H1 (cell line): Measurements from ENCODE around the gene ANKRD26. TPM values are rescaled to one million over a fixed set of nuclear protein-coding genes. Genes with fewer than 3 reads are reported as not detected.

Source experiments
- CTCF ChIA-PET: fragments of 300-600 bp; sonication (Branson Sonifier 250); formaldehyde crosslinking; loops from one replicate; lab custom pipeline; 2021; ENCODE audit not compliant: partially characterized antibody; lab: Charles Lee
- POLR2A ChIA-PET: fragments of 300-600 bp; sonication (Branson Sonifier 250); formaldehyde crosslinking; loops from one replicate; lab custom pipeline; 2021; ENCODE audit warnings: inconsistent platforms; ENCODE audit not compliant: partially characterized antibody; lab: Charles Lee
- DNase-seq, 2 experiments: peaks; one replicate each; pipeline versions ENCODE4 v3.0.0 to v3.0.0-alpha.2; 2010 to 2022; ENCODE audit warnings: low spot score in 2 of 2, low read depth in 1 of 2, mixed read lengths in 1 of 2
- FAIRE-seq: peaks from 2 replicates; lab custom pipeline; 2011; peaks lifted over from hg19 to GRCh38; lab: Jason Lieb, UNC
- H2AFZ ChIP-seq: 2 replicates; pipeline ENCODE4 v1.8.1; 2012; ENCODE audit warnings: low read length, inconsistent platforms
- H2AK5ac ChIP-seq: 2 replicates; pipeline ENCODE4 v1.6.1; 2013; ENCODE audit warnings: low read depth, low read length
- H2BK120ac ChIP-seq: replicated peaks from 2 replicates; pipeline ENCODE3; 2013; ENCODE audit warnings: low read depth, low read length, inconsistent platforms
- H2BK12ac ChIP-seq: 2 replicates; pipeline ENCODE4 v1.6.1; 2013; ENCODE audit warnings: low read depth, low read length
- H2BK15ac ChIP-seq: 2 replicates; pipeline ENCODE4 v1.6.1; 2013; ENCODE audit warnings: low read length
- H2BK20ac ChIP-seq: 2 replicates; pipeline ENCODE4 v1.6.1; 2013; ENCODE audit warnings: low read length
- H2BK5ac ChIP-seq: 2 replicates; pipeline ENCODE4 v1.6.1; 2013; ENCODE audit warnings: low read depth, low read length
- H3K14ac ChIP-seq: 2 replicates; pipeline ENCODE4 v1.6.1; 2013; ENCODE audit warnings: inconsistent platforms; ENCODE audit not compliant: insufficient read length
- H3K18ac ChIP-seq: 2 replicates; pipeline ENCODE4 v1.6.1; 2013; ENCODE audit warnings: low read length; ENCODE audit errors: extremely low read depth
- H3K23ac ChIP-seq: 2 replicates; pipeline ENCODE4 v1.6.1; 2013; ENCODE audit warnings: inconsistent platforms; ENCODE audit not compliant: insufficient read length
- H3K23me2 ChIP-seq: 2 replicates; pipeline ENCODE4 v1.6.1; 2013; ENCODE audit warnings: low read depth, low read length
- H3K27ac ChIP-seq: 2 replicates; pipeline ENCODE4 v1.6.1; 2011; ENCODE audit warnings: low read depth, low read length, inconsistent platforms
- H3K27me3 ChIP-seq, 4 experiments: replicated peaks in 1 of 4; 1 replicate in 1 of 4; 2 replicates in 3 of 4; pipeline versions ENCODE4 v1.6.1 to v1.8.1; 2011 to 2013; ENCODE audit warnings: low read length in 3 of 4, mild to moderate bottlenecking in 3 of 4, inconsistent platforms in 2 of 4, mixed read lengths in 2 of 4, moderate library complexity in 1 of 4; ENCODE audit not compliant: control insufficient read depth in 3 of 4, insufficient read depth in 3 of 4; ENCODE audit errors: extremely low read depth in 1 of 4
- H3K36me3 ChIP-seq, 4 experiments: 2 replicates each; pipeline versions ENCODE4 v1.6.1 to v1.8.1; 2011 to 2013; ENCODE audit warnings: mild to moderate bottlenecking in 4 of 4, low read length in 3 of 4, moderate library complexity in 2 of 4, control low read depth in 1 of 4, inconsistent platforms in 1 of 4; ENCODE audit not compliant: insufficient read depth in 4 of 4, control insufficient read depth in 2 of 4
- H3K4ac ChIP-seq: replicated peaks from 2 replicates; pipeline ENCODE3; 2013; ENCODE audit warnings: low read length, low read depth, mixed read lengths, inconsistent platforms; ENCODE audit not compliant: insufficient read length
- H3K4me1 ChIP-seq, 4 experiments: replicated peaks in 1 of 4; 1 replicate in 1 of 4; 2 replicates in 3 of 4; pipeline versions ENCODE4 v1.6.1 to v1.8.1; 2011 to 2013; ENCODE audit warnings: low read length in 3 of 4, inconsistent platforms in 2 of 4, mixed read lengths in 1 of 4; ENCODE audit not compliant: insufficient read depth in 4 of 4, control insufficient read depth in 3 of 4
- H3K4me2 ChIP-seq, 2 experiments: 2 replicates each; pipeline versions ENCODE4 v1.6.1 to v1.8.1; 2011 to 2013; ENCODE audit warnings: low read depth in 2 of 2, low read length in 2 of 2, control low read depth in 1 of 2, inconsistent platforms in 1 of 2, mild to moderate bottlenecking in 1 of 2; ENCODE audit not compliant: insufficient read depth in 1 of 2
- H3K4me3 ChIP-seq, 4 experiments: fragments of 200-600, 300-600 bp in 1 of 4; sonication (generic), shearing (Covaris generic), sonication (Bioruptor Twin) in 1 of 4; 2 replicates each; pipeline versions ENCODE4 v1.5.1 to v1.8.1; 2011 to 2016; ENCODE audit warnings: low read length in 4 of 4, low read depth in 3 of 4, control low read depth in 2 of 4, inconsistent platforms in 2 of 4, mild to moderate bottlenecking in 2 of 4, mixed read lengths in 1 of 4, moderate library complexity in 1 of 4; ENCODE audit not compliant: insufficient read depth in 2 of 4; ENCODE audit errors: extremely low read depth in 1 of 4
- H3K56ac ChIP-seq: replicated peaks from 2 replicates; pipeline ENCODE3; 2013; ENCODE audit warnings: low read depth, mild to moderate bottlenecking, mixed read lengths, low read length, inconsistent platforms; ENCODE audit not compliant: insufficient read length
- H3K79me1 ChIP-seq: 2 replicates; pipeline ENCODE4 v1.6.1; 2013; ENCODE audit warnings: low read depth, low read length, control low read depth
- H3K79me2 ChIP-seq, 2 experiments: 2 replicates each; pipeline versions ENCODE4 v1.6.1 to v1.8.1; 2012 to 2013; ENCODE audit warnings: low read length in 2 of 2, mild to moderate bottlenecking in 2 of 2, inconsistent platforms in 1 of 2; ENCODE audit not compliant: insufficient read depth in 2 of 2, control insufficient read depth in 1 of 2
- H3K9ac ChIP-seq, 4 experiments: replicated peaks in 1 of 4; 1 replicate in 1 of 4; 2 replicates in 3 of 4; pipeline versions ENCODE4 v1.6.1 to v1.8.1; 2011 to 2013; ENCODE audit warnings: low read depth in 3 of 4, low read length in 3 of 4, control low read depth in 2 of 4, mild to moderate bottlenecking in 2 of 4, moderate library complexity in 2 of 4, inconsistent platforms in 1 of 4; ENCODE audit errors: extremely low read depth in 1 of 4
- H3K9me3 ChIP-seq, 2 experiments: 2 replicates each; pipeline versions ENCODE4 v1.6.1 to v1.8.1; 2012 to 2013; ENCODE audit warnings: mild to moderate bottlenecking in 2 of 2, moderate library complexity in 2 of 2, control low read depth in 1 of 2, inconsistent platforms in 1 of 2, low read depth in 1 of 2, low read length in 1 of 2, mixed read lengths in 1 of 2; ENCODE audit not compliant: insufficient read depth in 2 of 2
- H4K20me1 ChIP-seq, 2 experiments: replicated peaks in 1 of 2; 2 replicates each; pipeline versions ENCODE3 to v1.8.1; 2011 to 2013; ENCODE audit warnings: inconsistent platforms in 2 of 2, low read length in 2 of 2, mild to moderate bottlenecking in 1 of 2; ENCODE audit not compliant: insufficient read depth in 2 of 2, control insufficient read depth in 1 of 2
- H4K5ac ChIP-seq: 2 replicates; pipeline ENCODE4 v1.6.1; 2013; ENCODE audit warnings: low read length, low read depth, mixed read lengths, inconsistent platforms; ENCODE audit not compliant: insufficient read length
- H4K8ac ChIP-seq: 2 replicates; pipeline ENCODE4 v1.8.0; 2013; ENCODE audit warnings: mild to moderate bottlenecking, moderate library complexity, low read length, inconsistent platforms; ENCODE audit not compliant: insufficient read depth; ENCODE audit errors: extremely low read depth
- H4K91ac ChIP-seq: replicated peaks from 2 replicates; pipeline ENCODE3; 2013; ENCODE audit warnings: low read length, mixed read lengths, inconsistent platforms; ENCODE audit not compliant: insufficient read length
- PHF8 ChIP-seq: fragments of 200-600 bp; sonication (generic); conservative IDR thresholded peaks from 2 replicates; pipeline ENCODE4 v1.7.1; 2012; ENCODE audit warnings: low read depth, mild to moderate bottlenecking, inconsistent platforms, low read length, moderate library complexity
- WGBS, 2 experiments: shearing (Covaris generic) in 1 of 2; methylation state at CpG; one replicate each; pipeline versions ENCODE4 v1.1.6 to v1.1.7; 2013 to 2015; ENCODE audit warnings: low lambda C conversion rate in 2 of 2, mixed read lengths in 2 of 2, inconsistent platforms in 1 of 2, low coverage in 1 of 2, missing lambda C conversion rate in 1 of 2; ENCODE audit not compliant: insufficient replicate concordance in 2 of 2, insufficient coverage in 1 of 2, insufficient read length in 1 of 2; ENCODE audit errors: extremely low coverage in 1 of 2, missing lambda C conversion rate in 1 of 2; 5-methylcytosine and 5-hydroxymethylcytosine counted together
- polyA plus RNA-seq, 7 experiments: library from polyadenylated mRNA; depleted of rRNA in 3 of 7; stranded (reverse) in 5 of 7; unstranded in 2 of 7; fragments of >200 nt in 5 of 7; fragments of 200-250 nt in 2 of 7; gene quantifications; 1 replicate in 5 of 7; 2 replicates in 1 of 7; 4 replicates in 1 of 7; pipeline versions ENCODE4 v1.2.1 to v1.2.3, GENCODE V29; 2011 to 2013; ENCODE audit warnings: missing spikeins in 2 of 7, mixed read lengths in 2 of 7
- small RNA-seq: library from polyadenylated mRNA; stranded (forward); fragments of <200 nt; extraction: miRNeasy Mini kit (QIAGEN cat#:217004); gene quantifications from one replicate; pipeline ENCODE3, GENCODE V24; 2013; ENCODE audit not compliant: insufficient read depth
- total RNA-seq: library from RNA; stranded (reverse); fragmentation: NEBNext Ultra II Directional; extraction: Animal tissue kit (Norgen Biotek cat#: 25700); gene quantifications from 2 replicates; pipeline ENCODE4 v1.2.1, GENCODE V29; 2021

The ANKRD26 gene
- total and polyA plus RNA-seq, 2 of the 8 experiments (the other 6 are each of a cell fraction or from before 2014, with no cell fraction given) = 1.3 to 8.8 TPM

GRCh38 chr10:26959841-26960240, 140.5 kb downstream of the ANKRD26 start:
- no peak overlapping the region for H4K91ac ChIP-seq
- H2BK12ac ChIP-seq = no peak overlapping the region
- no peak overlapping the region for H2AK5ac ChIP-seq
- H3K4me3 ChIP-seq = no peak overlapping the region
- CTCF ChIA-PET = no interaction called here
- no peak overlapping the region for H3K56ac ChIP-seq
- H3K4me1 ChIP-seq = no peaks in the 10 kb centered on the region
- no peak overlapping the region for H2BK5ac ChIP-seq
- H3K27ac ChIP-seq = no peak overlapping the region
- no peak overlapping the region for H3K9ac ChIP-seq
- H3K79me1 ChIP-seq = no peaks in the 10 kb centered on the region
- no peak overlapping the region for H2BK20ac ChIP-seq
- no peak overlapping the region for H2BK15ac ChIP-seq
- no peak overlapping the region for H4K5ac ChIP-seq
- H3K27me3 ChIP-seq = no peaks in the 10 kb centered on the region
- no peak overlapping the region for H2AFZ ChIP-seq
- no peak overlapping the region for H3K23ac ChIP-seq
- H4K8ac ChIP-seq = no peak overlapping the region
- H3K9me3 ChIP-seq = no peaks in the 10 kb centered on the region
- H3K18ac ChIP-seq = no peak overlapping the region
- 87% methylated on average over 6 of the region's 6 CpGs; no CpG with 5 or more reads in 1 of the 2 experiments for WGBS, 2 experiments
- H3K4me2 ChIP-seq = no peak overlapping the region
- POLR2A ChIA-PET = no interaction called here
- no peak overlapping the region for H3K4ac ChIP-seq
- TF ChIP-seq PHF8 = no peak
- H3K79me2 ChIP-seq = no peaks in the 10 kb centered on the region
- FAIRE-seq (no peak), DNase-seq (no peak)
- no peak overlapping the region for H3K14ac ChIP-seq
- H2BK120ac ChIP-seq = no peak overlapping the region
- no peaks in the 10 kb centered on the region for H3K23me2 ChIP-seq
- H4K20me1 ChIP-seq = no peaks in the 10 kb centered on the region
- no peaks in the 10 kb centered on the region for H3K36me3 ChIP-seq

Small RNAs within 50 kb of the gene (small RNA-seq; reads per million reads assigned to genes)
- gene RNU6-490P = not detected

Other genes with a start within 250 kb of the ANKRD26 start
- 35.6 and 37.0 TPM in 2 replicates for gene ABI1, start 239.5 kb downstream of the ANKRD26 start, total RNA-seq
- gene ABI1, start 239.5 kb downstream of the ANKRD26 start, polyA plus RNA-seq (2011; rRNA removed) = 30.0 and 35.4 TPM in 2 replicates
- gene YME1L1, start 53.9 kb upstream of the ANKRD26 start, total RNA-seq = 118 and 120 TPM in 2 replicates
- 18.5 and 24.6 TPM in 2 replicates for gene YME1L1, start 53.9 kb upstream of the ANKRD26 start, polyA plus RNA-seq (2011; rRNA removed)
- gene MASTL, start 54.9 kb upstream of the ANKRD26 start, total RNA-seq = 40.6 and 42.5 TPM in 2 replicates
- 9.4 and 14.9 TPM in 2 replicates for gene MASTL, start 54.9 kb upstream of the ANKRD26 start, polyA plus RNA-seq (2011; rRNA removed)
- 11.9 and 15.9 TPM in 2 replicates for gene ACBD5, start 140.3 kb upstream of the ANKRD26 start, total RNA-seq
- gene ACBD5, start 140.3 kb upstream of the ANKRD26 start, polyA plus RNA-seq (2011; rRNA removed) = 2.9 and 4.6 TPM in 2 replicates